Stimulated activated CD4-positive, alpha-beta T cell treated with anti-CD3 and anti-CD28 coated beads, TNF-alpha, amount 100 ng/mL, for 1 hour (primary cell): Measurements from ENCODE around the gene COPRS.
"Not testable (repeated sequence)": the region's sequence is repeated elsewhere in the genome, so short reads cannot be mapped to it uniquely, and the experiment has no call there.

Source experiments
- DNase-seq, 3 donors: peaks; one replicate each; pipeline ENCODE4 v3.0.0-alpha.2; 2020; ENCODE audit warnings: low read depth in 3 of 3, low spot score in 1 of 3

Gene COPRS

GRCh38 chr17:31845291-31845690 is 13.8 kb downstream of the COPRS start:
- DNase-seq: no peak

- no peak for DNase-seq
Measured at GRCh38 chr17:31843070-31843745, 15.8 kb downstream of the COPRS start.

- peak in 2 of 3 donors; percentile 31 to 35 for DNase-seq
Measured at GRCh38 chr17:31842195-31843069, 16.6 kb downstream of the COPRS start.

DNA sequence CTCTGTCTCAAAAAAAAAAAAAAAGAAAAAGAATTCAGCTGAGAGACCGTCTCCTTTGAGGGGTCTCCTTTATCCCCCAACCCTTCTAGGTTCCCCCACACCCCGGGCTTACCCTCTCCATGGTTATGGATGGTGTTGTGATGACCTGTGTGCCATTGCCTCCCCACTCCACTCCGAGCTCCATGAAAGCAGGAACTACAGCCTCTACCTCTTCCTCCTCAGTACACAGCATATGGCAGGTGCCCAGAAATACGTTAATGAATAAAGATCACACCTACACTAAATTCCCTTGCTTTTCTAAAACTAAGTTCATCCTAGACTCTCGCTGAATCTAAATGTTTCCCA is 17.2 kb downstream of the COPRS start:
- no peak for DNase-seq

- DNase-seq: no peak
Measured at GRCh38 chr17:31838636-31839225, 20.3 kb downstream of the COPRS start.

DNA sequence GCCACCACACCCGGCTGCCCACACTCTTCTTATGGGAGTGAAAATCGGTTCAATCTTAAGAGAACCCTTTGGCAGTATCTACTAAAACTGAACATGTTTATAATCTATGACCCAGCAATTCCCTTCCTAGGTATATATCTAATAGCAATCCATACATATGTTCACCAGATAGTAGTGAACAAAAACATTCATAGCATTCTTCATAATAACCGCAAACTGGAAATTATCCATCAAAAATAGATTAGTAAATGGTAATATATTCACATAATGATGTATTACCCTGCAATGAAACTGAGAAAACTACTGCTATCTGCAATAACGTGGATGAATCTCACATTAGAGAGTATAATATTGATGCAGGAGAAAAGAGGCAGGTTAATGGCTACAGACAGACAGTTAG is 23.1 kb downstream of the COPRS start:
- no peak for DNase-seq

DNA sequence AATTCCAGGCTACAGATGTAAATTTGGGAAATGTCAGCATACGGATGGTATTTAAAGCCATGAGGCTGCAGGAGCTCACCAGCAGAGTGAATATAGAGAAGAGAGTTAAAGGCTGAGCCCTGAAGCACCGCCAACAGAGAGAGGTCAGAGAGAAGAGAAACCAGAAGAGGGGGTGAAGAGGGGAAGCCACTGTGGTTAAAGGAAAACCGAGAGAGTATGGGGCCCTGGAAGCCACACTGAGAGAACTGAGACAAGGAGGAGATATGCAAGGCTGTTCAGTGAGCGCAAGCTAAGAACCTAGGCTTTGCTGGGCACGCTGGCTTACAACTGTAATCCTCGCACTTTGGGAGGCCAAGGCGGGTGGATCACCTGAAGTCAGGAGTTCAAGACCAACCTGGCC is 24.6 kb downstream of the COPRS start:
- no peak for DNase-seq

GRCh38 chr17:31832746-31833145 is 26.3 kb downstream of the COPRS start:
- no peak for DNase-seq

DNA sequence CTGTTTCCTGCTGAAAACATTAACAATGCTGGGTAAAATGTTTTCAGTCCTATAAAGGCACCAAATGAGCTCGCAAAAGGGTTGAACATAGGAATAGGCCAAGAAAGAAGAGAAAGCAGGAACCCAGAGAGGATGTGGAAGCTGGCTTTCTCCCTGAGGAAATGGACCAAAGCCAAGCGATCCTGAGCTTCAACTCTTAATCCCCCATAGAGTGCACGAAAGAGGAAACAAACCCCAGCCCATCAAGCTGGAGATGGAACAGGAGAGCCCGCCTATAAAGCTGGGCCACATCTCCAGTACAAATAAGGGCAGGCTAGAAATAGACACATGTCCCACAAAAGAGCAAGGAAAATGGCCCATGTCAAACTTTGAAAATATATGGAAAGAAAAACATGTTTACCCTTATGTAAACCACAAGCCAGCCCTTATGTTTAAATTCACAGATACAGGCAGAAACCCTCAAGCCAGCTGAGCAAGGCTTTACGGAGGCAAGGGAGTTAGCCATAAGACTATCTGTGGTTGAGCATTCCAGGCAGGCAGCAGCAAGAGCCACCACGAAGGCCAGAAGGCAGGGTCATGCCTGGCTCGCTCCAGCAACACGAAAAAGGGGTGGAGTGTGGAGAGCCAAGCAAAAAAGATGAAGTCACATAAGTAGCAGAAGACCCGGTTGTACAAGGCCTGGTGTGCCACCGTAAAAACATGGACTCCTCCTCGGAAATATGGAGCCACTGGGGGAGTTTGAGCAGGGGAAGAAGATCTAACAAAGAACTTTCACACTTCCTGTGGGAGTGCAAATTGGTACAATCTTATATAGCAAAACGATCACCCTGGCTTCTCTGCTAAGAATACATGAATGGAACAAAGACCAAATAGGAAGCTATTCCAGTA is 27.8 kb downstream of the COPRS start:
- DNase-seq: no peak

- no peak for DNase-seq
Measured at GRCh38 chr17:31829649-31830048, 29.4 kb downstream of the COPRS start.

GRCh38 chr17:31828955-31829354 is 30.1 kb downstream of the COPRS start:
- DNase-seq: not testable (repeated sequence)

- DNase-seq: no peak
Measured at GRCh38 chr17:31825961-31826691, 32.9 kb downstream of the COPRS start.

DNA sequence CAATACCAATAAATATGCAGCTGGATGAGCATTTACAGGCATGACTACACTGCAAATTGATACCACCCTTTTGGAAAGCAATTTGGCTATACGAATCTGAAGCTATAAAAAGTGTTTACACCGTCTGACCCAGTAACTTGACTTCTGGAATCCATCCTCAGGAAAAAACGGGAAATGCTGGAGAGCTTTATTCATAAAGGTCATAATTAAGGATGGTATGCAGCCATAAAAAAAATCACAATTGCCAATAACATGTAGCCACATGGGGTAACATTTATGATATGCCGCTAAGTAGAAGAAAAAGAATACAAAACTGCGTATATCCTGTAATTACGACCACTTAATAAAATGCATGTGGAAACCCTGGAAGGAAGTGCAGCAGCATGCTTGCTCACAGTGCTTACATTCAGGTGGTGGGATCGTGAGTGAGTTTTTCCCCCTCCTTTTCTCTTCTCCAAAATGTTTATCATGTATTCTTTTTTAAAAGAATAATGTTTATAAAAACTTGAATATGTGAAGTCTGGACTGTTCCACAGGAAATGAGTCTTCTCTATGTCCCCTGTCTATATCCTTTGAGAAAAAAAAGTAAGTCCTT is 34.2 kb downstream of the COPRS start:
- DNase-seq: no peak

DNA sequence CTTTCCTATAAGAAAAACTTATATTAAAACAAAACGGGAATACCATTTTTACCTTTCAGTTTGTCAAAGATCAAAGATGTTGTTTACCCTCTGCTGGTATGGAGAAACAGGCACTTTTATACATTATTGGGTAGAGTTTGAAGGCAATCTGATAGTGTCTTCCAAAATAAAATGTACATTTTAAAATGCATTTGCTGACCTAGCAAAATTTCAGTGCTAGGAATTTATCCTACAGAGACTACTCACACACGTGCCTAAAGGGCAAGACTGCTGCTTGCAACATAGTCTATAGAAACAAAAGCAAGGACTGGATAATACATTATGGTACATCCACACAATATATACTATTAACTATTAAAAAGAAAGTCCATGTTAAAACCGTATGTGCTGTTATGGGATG is 36.0 kb downstream of the COPRS start:
- no peak for DNase-seq

DNA sequence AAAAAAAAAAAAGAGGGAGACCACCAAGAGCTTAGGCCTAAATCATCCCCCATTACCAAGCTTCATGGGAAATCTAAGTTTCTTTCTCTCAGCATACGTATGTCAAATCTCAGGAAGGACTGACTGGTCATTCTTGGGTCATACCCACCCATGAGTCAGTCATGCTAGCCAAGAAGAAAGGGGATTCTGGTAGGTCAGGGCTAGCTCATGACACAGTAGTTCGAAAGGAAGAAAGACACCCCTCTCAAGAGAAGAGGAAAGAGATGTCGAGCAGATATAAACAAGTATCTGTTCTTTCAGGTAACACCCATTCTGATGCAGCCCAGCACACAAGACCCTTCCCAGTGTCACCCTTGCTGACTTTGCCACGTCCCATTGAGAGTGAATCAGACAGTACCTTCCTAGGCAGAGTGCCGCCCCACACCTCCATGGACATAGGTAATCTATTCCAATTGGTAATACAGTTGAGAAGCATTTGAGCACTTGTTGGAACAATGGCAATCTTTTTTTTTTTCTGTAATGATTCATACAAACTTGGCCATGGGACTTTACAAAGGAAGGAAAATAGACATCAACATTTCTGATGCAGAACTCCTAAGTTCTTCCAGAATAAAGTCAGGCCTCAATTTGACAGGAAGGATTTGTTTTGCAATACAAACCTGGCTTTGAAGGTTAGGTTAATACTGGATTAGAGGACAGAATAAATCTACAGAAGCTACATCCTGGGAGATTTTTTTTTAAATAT is 38.2 kb downstream of the COPRS start:
- no peak for DNase-seq

DNA sequence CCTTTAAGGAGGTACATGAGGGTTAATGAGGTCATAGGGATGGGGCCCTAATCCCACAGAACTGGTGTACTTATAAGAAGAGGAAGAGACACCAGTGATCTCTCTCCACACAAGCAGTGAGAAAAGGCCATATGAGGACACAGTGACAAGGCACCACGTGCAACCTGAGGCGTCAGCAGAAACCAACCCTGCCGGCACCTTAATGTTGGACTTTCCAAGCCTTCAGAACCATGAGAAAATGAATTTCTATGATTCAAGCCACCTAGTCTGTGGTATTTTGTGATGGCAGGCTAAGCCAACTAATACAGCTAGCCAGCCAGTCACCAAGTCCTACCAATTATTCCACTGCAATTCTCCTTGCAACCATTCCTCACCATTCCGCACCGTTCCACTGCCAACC is 39.5 kb downstream of the COPRS start:
- DNase-seq: no peak

GRCh38 chr17:31818863-31819262 is 40.2 kb downstream of the COPRS start:
- DNase-seq: not testable (repeated sequence)

DNA sequence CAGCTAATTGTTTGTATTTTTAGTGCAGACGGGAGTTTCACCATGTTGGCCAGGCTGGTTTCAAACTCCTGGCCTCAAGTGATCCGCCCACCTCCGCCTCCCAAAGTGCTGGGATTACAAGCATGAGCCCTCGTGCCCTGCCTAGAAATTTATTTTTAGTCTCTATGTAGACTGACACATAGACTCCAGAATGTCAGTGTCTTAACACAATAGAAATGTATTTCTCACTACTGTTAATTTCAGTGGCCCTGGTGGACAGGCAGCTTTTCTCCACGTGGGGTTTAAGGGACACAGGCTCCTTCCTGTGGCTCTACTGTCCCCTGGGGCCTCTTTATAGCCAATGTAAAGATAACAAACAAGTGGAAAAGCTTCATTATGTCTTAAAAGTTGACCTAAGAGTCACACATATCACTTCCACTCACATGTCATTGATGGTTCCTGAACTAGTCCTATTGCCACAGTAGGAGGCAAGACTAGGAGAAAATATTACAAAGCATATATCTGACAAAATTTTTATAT is 43.8 kb downstream of the COPRS start:
- DNase-seq: no peak

DNA sequence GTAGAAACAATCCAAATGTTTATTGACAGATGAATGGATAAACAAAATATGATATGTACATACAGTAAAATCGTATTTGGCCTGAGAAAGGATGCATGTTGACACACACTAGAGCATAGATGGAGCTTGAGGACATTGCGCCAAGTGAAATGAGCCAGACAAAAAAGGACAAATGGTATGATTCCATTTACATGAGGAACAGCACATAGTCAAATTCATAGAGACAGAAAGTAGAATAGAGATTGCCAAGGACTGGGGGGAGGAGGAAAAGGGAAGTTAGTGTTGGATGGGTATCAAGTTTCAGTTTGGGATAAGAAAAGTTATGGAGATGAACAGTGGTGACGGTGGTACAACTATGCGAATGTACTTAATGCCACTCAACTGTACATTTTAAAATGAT is 47.9 kb downstream of the COPRS start:
- DNase-seq: no peak
